Measurements from ENCODE around the gene AARS1.
"Not testable (repeated sequence)": the region's sequence is repeated elsewhere in the genome, so short reads cannot be mapped to it uniquely, and the experiment has no call there.

Gene AARS1

DNA sequence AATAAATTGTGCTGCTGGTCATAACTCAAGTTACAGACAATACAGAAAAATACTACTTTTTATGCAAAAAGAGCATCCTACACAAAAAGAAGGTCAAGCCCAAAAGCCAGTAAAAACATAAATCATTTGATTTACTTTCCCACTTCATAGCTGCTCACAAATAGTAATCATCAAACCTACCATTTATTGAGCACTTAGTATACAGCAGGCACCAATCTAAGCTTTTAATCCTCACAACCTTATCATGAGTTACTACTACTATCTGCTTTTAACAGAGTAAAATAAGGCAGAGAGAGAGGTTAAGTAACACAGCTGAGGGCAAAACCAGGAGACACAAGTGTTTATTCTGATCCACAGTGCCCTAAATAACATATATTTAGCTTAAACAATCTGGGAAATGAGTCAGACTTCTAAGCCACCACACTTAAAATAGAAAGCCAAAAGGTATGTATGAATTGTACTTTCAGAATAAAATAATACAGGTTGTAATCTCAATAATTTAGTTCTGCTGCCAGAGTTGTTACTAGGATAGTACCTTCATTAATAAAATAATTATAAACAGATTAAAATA is 1.7 kb upstream of the AARS1 start:
- Histone ChIP-seq H3K9ac (ENCODE audit: insufficient read length) (no peak overlapping the region), H3K27ac (0 out of 2 replicates have a peak overlapping the region, but pooled peaks have one; percentile 14), H3K9me3 (ENCODE audit: low read depth, low read length) (no peaks in the 10 kb centered on the region), H3K4me3 (no peak overlapping the region), H3K36me3 (ENCODE audit: insufficient read depth, low read length) (no peaks in the 10 kb centered on the region; the same call in 1 of the 2 replicates)
- DNase-seq (ENCODE audit: low read depth, low spot score) = no peak
- TF ChIP-seq FOXP2 (optimal IDR thresholded peaks at IDR 0.05; ENCODE audit: control extremely low read depth, extremely low read length, insufficient read depth) (no peak), POLR2AphosphoS5 (IDR thresholded peaks at IDR 0.05; ENCODE audit: borderline replicate concordance, low read depth, low read length) (no peak), EZH2 (IDR thresholded peaks at IDR 0.05) (no peak)

DNA sequence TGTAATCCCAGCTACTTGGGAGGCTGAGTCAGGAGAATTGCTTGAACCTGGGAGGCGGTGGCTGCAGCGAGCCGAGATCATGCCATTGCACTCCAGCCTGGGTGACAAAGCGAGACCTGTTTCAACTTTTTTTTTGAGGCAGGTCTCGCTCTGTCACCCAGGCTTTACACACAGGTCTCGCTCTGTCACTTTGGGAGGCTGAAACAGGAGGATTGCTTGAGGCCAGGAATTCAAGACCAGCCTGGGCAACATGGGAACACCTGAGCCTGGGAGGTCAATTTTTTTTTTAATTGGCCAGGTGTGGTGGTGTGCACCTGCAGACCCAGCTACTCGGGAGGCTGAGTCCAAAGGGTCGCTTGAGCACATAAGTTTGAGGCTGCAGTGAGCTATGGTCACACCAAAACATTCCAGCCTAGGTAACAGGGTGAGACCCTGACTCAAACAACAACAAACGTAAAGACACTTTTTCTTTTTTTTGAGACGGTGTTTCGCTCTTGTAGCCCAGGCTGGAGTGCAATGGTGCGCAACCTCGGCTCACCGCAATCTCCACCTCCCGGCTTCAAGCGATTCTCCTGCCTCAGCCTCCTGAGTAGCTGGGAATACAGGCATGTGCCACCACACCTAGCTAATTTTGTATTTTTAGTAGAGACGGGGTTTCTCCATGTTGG is 1.9 kb downstream of the AARS1 start:
- Histone ChIP-seq H3K9ac (ENCODE audit: insufficient read length) (peak overlapping the region; percentile 32), H3K36me3 (ENCODE audit: insufficient read depth, low read length) (peaks cover 30% of the 10 kb centered on the region; the same call in 1 of the 2 replicates), H3K4me3 (peak overlapping the region; percentile 88)
- not testable (repeated sequence) for H3K9me3 ChIP-seq (ENCODE audit: low read depth, low read length); H3K27ac ChIP-seq; DNase-seq (ENCODE audit: low read depth, low spot score)

GRCh38 chr16:70276392-70276791 is 12.9 kb downstream of the AARS1 start:
- no peak for DNase-seq (ENCODE audit: low read depth, low spot score)
- TF ChIP-seq EZH2 (IDR thresholded peaks at IDR 0.05) = no peak
- TF ChIP-seq FOXP2 (optimal IDR thresholded peaks at IDR 0.05; ENCODE audit: control extremely low read depth, extremely low read length, insufficient read depth) = no peak
- TF ChIP-seq POLR2AphosphoS5 (IDR thresholded peaks at IDR 0.05; ENCODE audit: borderline replicate concordance, low read depth, low read length) = no peak
- Histone ChIP-seq H3K36me3 (ENCODE audit: insufficient read depth, low read length) (peaks cover 66% of the 10 kb centered on the region), H3K4me3 (no peak overlapping the region), H3K9ac (ENCODE audit: insufficient read length) (no peak overlapping the region), H3K27ac (no peak overlapping the region), H3K9me3 (ENCODE audit: low read depth, low read length) (no peaks in the 10 kb centered on the region)

- TF ChIP-seq EZH2 (IDR thresholded peaks at IDR 0.05) (no peak), POLR2AphosphoS5 (IDR thresholded peaks at IDR 0.05; ENCODE audit: borderline replicate concordance, low read depth, low read length) (no peak), FOXP2 (optimal IDR thresholded peaks at IDR 0.05; ENCODE audit: control extremely low read depth, extremely low read length, insufficient read depth) (no peak)
- H3K9ac ChIP-seq (ENCODE audit: insufficient read length) = no peak overlapping the region
- DNase-seq (ENCODE audit: low read depth, low spot score) = no peak
- no peak overlapping the region for H3K4me3 ChIP-seq
- peaks cover 71% of the 10 kb centered on the region for H3K36me3 ChIP-seq (ENCODE audit: insufficient read depth, low read length)
- H3K9me3 ChIP-seq (ENCODE audit: low read depth, low read length) = no peaks in the 10 kb centered on the region
- H3K27ac ChIP-seq = no peak overlapping the region
These were observed 17.6 kb downstream of the AARS1 start for GRCh38 chr16:70271696-70272095.

GRCh38 chr16:70270176-70270575 is 19.1 kb downstream of the AARS1 start:
- no peak for DNase-seq (ENCODE audit: low read depth, low spot score)
- H3K36me3 ChIP-seq (ENCODE audit: insufficient read depth, low read length) = peaks cover 75% of the 10 kb centered on the region

GRCh38 chr16:70269471-70269870 is 19.8 kb downstream of the AARS1 start:
- no peak for TF ChIP-seq EZH2 (IDR thresholded peaks at IDR 0.05)
- TF ChIP-seq POLR2AphosphoS5 (IDR thresholded peaks at IDR 0.05; ENCODE audit: borderline replicate concordance, low read depth, low read length) = no peak
- TF ChIP-seq FOXP2 (optimal IDR thresholded peaks at IDR 0.05; ENCODE audit: control extremely low read depth, extremely low read length, insufficient read depth) = no peak
- H3K27ac ChIP-seq = no peak overlapping the region
- peaks cover 78% of the 10 kb centered on the region for H3K36me3 ChIP-seq (ENCODE audit: insufficient read depth, low read length)
- no peak overlapping the region for H3K9ac ChIP-seq (ENCODE audit: insufficient read length)
- DNase-seq (ENCODE audit: low read depth, low spot score) = no peak
- no peak overlapping the region for H3K4me3 ChIP-seq
- H3K9me3 ChIP-seq (ENCODE audit: low read depth, low read length) = no peaks in the 10 kb centered on the region

More at GRCh38 chr16:70270176-70270575, 19.1 kb downstream of the AARS1 start:
- Histone ChIP-seq H3K9me3 (ENCODE audit: low read depth, low read length) (no peaks in the 10 kb centered on the region), H3K27ac (no peak overlapping the region), H3K4me3 (no peak overlapping the region), H3K9ac (ENCODE audit: insufficient read length) (no peak overlapping the region)
- TF ChIP-seq POLR2AphosphoS5 (IDR thresholded peaks at IDR 0.05; ENCODE audit: borderline replicate concordance, low read depth, low read length) (no peak), EZH2 (IDR thresholded peaks at IDR 0.05) (no peak), FOXP2 (optimal IDR thresholded peaks at IDR 0.05; ENCODE audit: control extremely low read depth, extremely low read length, insufficient read depth) (no peak)

- not testable (repeated sequence) for H3K9me3 ChIP-seq (ENCODE audit: low read depth, low read length); H3K27ac ChIP-seq; H3K4me3 ChIP-seq; H3K9ac ChIP-seq (ENCODE audit: insufficient read length); DNase-seq (ENCODE audit: low read depth, low spot score)
- H3K36me3 ChIP-seq (ENCODE audit: insufficient read depth, low read length) = peaks cover 79% of the 10 kb centered on the region
These were observed 21.4 kb downstream of the AARS1 start for GRCh38 chr16:70267922-70268321.

GRCh38 chr16:70267516-70267915 is 21.8 kb downstream of the AARS1 start:
- no peak overlapping the region for H3K27ac ChIP-seq
- TF ChIP-seq EZH2 (IDR thresholded peaks at IDR 0.05) = no peak
- no peaks in the 10 kb centered on the region for H3K9me3 ChIP-seq (ENCODE audit: low read depth, low read length)
- peaks cover 77% of the 10 kb centered on the region for H3K36me3 ChIP-seq (ENCODE audit: insufficient read depth, low read length)
- H3K4me3 ChIP-seq = no peak overlapping the region
- DNase-seq (ENCODE audit: low read depth, low spot score) = no peak
- no peak overlapping the region for H3K9ac ChIP-seq (ENCODE audit: insufficient read length)

GRCh38 chr16:70259903-70260302 is 29.4 kb downstream of the AARS1 start:
- H3K4me3 ChIP-seq; H3K9ac ChIP-seq (ENCODE audit: insufficient read length); DNase-seq (ENCODE audit: low read depth, low spot score); H3K27ac ChIP-seq; H3K9me3 ChIP-seq (ENCODE audit: low read depth, low read length): not testable (repeated sequence)
- H3K36me3 ChIP-seq (ENCODE audit: insufficient read depth, low read length) = peaks cover 69% of the 10 kb centered on the region; the same call in 1 of the 2 replicates
